Osteoblast (primary cell): ENCODE data around the gene GRIK2. TPM values are rescaled to one million over a fixed set of nuclear protein-coding genes. Genes with fewer than 3 reads are reported as not detected.

ENCODE experiments used
- DNase-seq: peaks from one replicate; pipeline ENCODE4 v3.0.0; 2011; ENCODE audit warnings: low spot score, mixed read lengths; ENCODE audit not compliant: insufficient read length; ENCODE audit errors: missing footprints
- H2AFZ ChIP-seq: 2 replicates; pipeline ENCODE4 v1.6.0; 2011; ENCODE audit warnings: mild to moderate bottlenecking, low read length
- H3K27ac ChIP-seq: 2 replicates; pipeline ENCODE4 v1.5.1; 2011; ENCODE audit warnings: mild to moderate bottlenecking, low read depth, low read length, moderate library complexity
- H3K27me3 ChIP-seq: 2 replicates; pipeline ENCODE4 v1.6.0; 2012; ENCODE audit warnings: mild to moderate bottlenecking, control low read depth, inconsistent platforms, low read length, moderate library complexity; ENCODE audit not compliant: insufficient read depth
- H3K36me3 ChIP-seq: 2 replicates; pipeline ENCODE4 v1.5.1; 2011; ENCODE audit warnings: mild to moderate bottlenecking, low read length, control low read depth, moderate library complexity; ENCODE audit not compliant: insufficient read depth
- H3K4me1 ChIP-seq: 2 replicates; pipeline ENCODE4 v1.5.1; 2011; ENCODE audit warnings: mild to moderate bottlenecking, low read length, control low read depth, moderate library complexity; ENCODE audit not compliant: insufficient read depth
- H3K4me2 ChIP-seq: 2 replicates; pipeline ENCODE4 v1.6.0; 2011; ENCODE audit warnings: mild to moderate bottlenecking, low read length; ENCODE audit not compliant: insufficient read depth
- H3K4me3 ChIP-seq: fragments of 200-600 bp; sonication (generic); 3 replicates; pipeline ENCODE4 v1.5.1; 2012; ENCODE audit warnings: mild to moderate bottlenecking, low read length, inconsistent platforms; ENCODE audit not compliant: insufficient read depth
- H3K79me2 ChIP-seq: 2 replicates; pipeline ENCODE4 v1.6.0; 2012; ENCODE audit warnings: mild to moderate bottlenecking, low read length, control low read depth, inconsistent platforms; ENCODE audit not compliant: insufficient read depth
- H3K9me3 ChIP-seq: 2 replicates; pipeline ENCODE4 v1.5.1; 2011; ENCODE audit warnings: low read depth, low read length, control low read depth
- H4K20me1 ChIP-seq: 2 replicates; pipeline ENCODE4 v1.6.0; 2012; ENCODE audit warnings: mild to moderate bottlenecking, low read length, control low read depth; ENCODE audit not compliant: insufficient read depth
- total RNA-seq: library from RNA; depleted of rRNA; stranded (reverse); fragments of >200 nt; gene quantifications from 2 replicates; pipeline ENCODE4 v1.2.3, GENCODE V29; 2012
- TF ChIP-seq, protein P1 (sequence below): IDR thresholded peaks from 2 replicates; pipeline ENCODE4 v1.5.1; 2011; ENCODE audit warnings: mild to moderate bottlenecking, low read depth, low read length, moderate library complexity; ENCODE audit errors: extremely low read depth

The GRIK2 gene
- total RNA-seq, 1 donor = 0.72 TPM

DNA sequence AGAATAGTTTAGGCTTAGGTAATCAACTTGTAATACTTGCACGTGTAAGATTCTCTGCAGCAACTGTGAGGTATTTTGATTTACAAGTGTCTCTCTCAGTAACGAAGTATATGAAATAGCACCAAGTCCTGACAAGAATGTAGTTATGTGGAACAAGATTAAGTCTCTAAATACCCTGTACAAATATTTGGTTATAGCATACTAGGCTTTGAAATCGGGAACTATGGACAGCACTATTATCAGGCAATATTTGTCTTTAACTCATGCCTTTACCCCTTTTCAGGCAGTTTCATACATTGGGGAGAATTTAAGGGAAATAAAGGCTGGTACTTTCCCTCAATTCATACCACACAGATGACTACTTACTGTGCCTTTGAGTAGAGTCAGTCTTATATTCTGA lies 93.2 kb downstream of the GRIK2 start:
- no peak for DNase-seq
- TF ChIP-seq, protein P1, sequence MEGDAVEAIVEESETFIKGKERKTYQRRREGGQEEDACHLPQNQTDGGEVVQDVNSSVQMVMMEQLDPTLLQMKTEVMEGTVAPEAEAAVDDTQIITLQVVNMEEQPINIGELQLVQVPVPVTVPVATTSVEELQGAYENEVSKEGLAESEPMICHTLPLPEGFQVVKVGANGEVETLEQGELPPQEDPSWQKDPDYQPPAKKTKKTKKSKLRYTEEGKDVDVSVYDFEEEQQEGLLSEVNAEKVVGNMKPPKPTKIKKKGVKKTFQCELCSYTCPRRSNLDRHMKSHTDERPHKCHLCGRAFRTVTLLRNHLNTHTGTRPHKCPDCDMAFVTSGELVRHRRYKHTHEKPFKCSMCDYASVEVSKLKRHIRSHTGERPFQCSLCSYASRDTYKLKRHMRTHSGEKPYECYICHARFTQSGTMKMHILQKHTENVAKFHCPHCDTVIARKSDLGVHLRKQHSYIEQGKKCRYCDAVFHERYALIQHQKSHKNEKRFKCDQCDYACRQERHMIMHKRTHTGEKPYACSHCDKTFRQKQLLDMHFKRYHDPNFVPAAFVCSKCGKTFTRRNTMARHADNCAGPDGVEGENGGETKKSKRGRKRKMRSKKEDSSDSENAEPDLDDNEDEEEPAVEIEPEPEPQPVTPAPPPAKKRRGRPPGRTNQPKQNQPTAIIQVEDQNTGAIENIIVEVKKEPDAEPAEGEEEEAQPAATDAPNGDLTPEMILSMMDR = no peak
- Histone ChIP-seq H3K4me3 (no peak overlapping the region), H3K79me2 (no peaks in the 10 kb centered on the region), H3K4me2 (no peak overlapping the region), H3K27ac (no peak overlapping the region), H3K9me3 (no peaks in the 10 kb centered on the region), H4K20me1 (no peaks in the 10 kb centered on the region), H3K36me3 (no peaks in the 10 kb centered on the region), H2AFZ (no peak overlapping the region), H3K27me3 (no peaks in the 10 kb centered on the region), H3K4me1 (no peaks in the 10 kb centered on the region)

DNA sequence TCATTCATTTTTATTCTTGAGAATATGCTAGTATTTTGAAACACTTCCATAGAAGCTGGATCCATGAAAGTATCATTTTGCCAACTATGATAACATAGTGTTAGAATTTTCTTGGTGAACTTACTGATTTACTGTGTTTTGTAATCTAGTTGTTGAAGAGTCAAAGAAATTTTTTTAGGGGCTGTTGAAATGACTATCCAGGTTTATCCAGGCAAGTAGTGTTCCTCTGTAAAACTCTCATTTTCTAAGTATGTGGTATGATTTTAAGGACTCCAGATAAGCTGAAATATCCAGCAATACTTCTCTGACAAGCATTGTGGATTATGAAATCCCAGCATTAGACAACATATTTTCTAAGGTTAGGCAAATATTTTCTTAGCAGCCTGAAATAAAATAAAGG lies 95.9 kb downstream of the GRIK2 start:
- Histone ChIP-seq H3K4me3 (no peak overlapping the region), H3K27me3 (no peaks in the 10 kb centered on the region), H4K20me1 (no peaks in the 10 kb centered on the region), H3K79me2 (no peaks in the 10 kb centered on the region), H3K4me2 (no peak overlapping the region), H3K27ac (no peak overlapping the region), H3K4me1 (no peaks in the 10 kb centered on the region), H3K36me3 (no peaks in the 10 kb centered on the region), H3K9me3 (no peaks in the 10 kb centered on the region), H2AFZ (no peak overlapping the region)
- no peak for DNase-seq
- TF ChIP-seq, protein P1 = no peak

DNA sequence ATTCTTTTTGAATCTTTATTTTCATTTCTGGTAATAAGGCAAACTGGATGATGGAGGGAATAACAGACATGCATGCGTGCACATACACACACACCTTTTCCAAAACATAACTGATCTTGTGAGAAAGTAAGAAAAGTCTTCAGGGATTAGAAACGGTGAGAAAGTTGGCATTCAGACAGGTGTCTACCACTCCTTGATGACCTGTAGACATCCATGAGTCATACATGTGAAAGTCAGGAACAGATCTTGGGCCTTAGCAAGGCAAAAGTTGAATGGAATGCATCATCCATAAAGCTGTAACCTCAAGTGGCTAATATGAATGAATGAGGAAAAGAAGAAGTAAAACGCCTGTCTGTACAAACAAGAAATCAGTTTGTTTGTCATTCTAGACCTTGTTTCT lies 97.3 kb downstream of the GRIK2 start:
- TF ChIP-seq, protein P1 = no peak
- no peaks in the 10 kb centered on the region for H3K4me1 ChIP-seq
- no peak overlapping the region for H2AFZ ChIP-seq
- no peak overlapping the region for H3K4me3 ChIP-seq
- H3K4me2 ChIP-seq = no peak overlapping the region
- no peaks in the 10 kb centered on the region for H3K79me2 ChIP-seq
- no peaks in the 10 kb centered on the region for H3K36me3 ChIP-seq
- no peaks in the 10 kb centered on the region for H3K9me3 ChIP-seq
- H3K27me3 ChIP-seq = no peaks in the 10 kb centered on the region
- H3K27ac ChIP-seq = no peak overlapping the region
- no peaks in the 10 kb centered on the region for H4K20me1 ChIP-seq
- no peak for DNase-seq

DNA sequence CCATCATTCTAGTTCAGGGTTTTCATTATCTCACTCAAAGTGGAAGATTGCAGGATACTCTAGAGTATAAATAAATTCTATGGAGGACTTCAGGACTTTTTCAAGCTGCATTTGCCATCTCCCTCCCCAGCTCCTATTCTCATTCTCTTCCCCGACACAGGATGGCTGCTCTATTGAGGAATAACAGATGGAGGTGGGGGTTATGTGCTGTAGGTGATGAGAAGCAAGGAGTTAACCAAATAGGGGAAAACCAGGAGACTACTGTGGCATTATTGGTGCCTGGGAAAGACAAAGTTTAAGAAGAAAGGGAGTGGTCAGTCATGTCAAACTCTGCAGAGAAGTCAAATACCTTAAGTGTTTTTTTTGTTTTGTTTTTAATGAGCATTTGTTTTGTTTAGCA lies 109.3 kb downstream of the GRIK2 start:
- H2AFZ ChIP-seq = no peak overlapping the region
- H3K79me2 ChIP-seq = no peaks in the 10 kb centered on the region
- peak; percentile 2 for DNase-seq
- no peaks in the 10 kb centered on the region for H3K36me3 ChIP-seq
- no peaks in the 10 kb centered on the region for H3K9me3 ChIP-seq
- no peak overlapping the region for H3K4me3 ChIP-seq
- H4K20me1 ChIP-seq = no peaks in the 10 kb centered on the region
- TF ChIP-seq, protein P1 = no peak
- no peak overlapping the region for H3K4me2 ChIP-seq
- H3K27ac ChIP-seq = no peak overlapping the region
- H3K4me1 ChIP-seq = no peaks in the 10 kb centered on the region
- H3K27me3 ChIP-seq = no peaks in the 10 kb centered on the region
